ENCODE measurements around the gene LRRIQ4.

DNA sequence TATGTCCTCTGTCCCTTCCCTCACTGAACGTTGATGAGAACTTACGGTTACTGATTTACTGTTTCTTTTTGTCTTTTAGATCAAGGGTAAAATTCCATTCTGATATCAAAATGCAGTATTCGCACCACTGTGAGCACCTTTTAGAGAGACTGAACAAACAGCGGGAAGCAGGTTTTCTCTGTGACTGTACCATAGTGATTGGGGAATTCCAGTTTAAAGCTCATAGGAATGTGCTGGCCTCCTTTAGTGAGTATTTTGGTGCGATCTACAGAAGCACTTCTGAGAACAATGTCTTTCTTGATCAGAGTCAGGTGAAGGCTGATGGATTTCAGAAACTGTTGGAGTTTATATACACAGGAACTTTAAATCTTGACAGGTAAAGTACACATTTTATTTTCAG, 38.5 kb upstream of the LRRIQ4 start:
- TF ChIP-seq ZNF384 (IDR thresholded peaks at IDR 0.05) (no peak), SUZ12 (IDR thresholded peaks at IDR 0.05) (no peak), TARDBP (IDR thresholded peaks at IDR 0.05) (no peak), FOXA1 (IDR thresholded peaks at IDR 0.05) (no peak), ELF4 (IDR thresholded peaks at IDR 0.05) (no peak), ARNT (IDR thresholded peaks at IDR 0.05) (no peak)
- TF ChIP-seq, protein P1, sequence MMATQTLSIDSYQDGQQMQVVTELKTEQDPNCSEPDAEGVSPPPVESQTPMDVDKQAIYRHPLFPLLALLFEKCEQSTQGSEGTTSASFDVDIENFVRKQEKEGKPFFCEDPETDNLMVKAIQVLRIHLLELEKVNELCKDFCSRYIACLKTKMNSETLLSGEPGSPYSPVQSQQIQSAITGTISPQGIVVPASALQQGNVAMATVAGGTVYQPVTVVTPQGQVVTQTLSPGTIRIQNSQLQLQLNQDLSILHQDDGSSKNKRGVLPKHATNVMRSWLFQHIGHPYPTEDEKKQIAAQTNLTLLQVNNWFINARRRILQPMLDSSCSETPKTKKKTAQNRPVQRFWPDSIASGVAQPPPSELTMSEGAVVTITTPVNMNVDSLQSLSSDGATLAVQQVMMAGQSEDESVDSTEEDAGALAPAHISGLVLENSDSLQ (IDR thresholded peaks at IDR 0.05): no peak

All from HEK293T (cell line).